GM19240 (cell line): ENCODE results near the gene BRINP3.

Experiments
- DNase-seq: peaks from one replicate; pipeline ENCODE4 v3.0.0; 2011; ENCODE audit warnings: low spot score; ENCODE audit not compliant: insufficient read length

Gene BRINP3

GRCh38 chr1:190452272-190452848, 25.3 kb downstream of the BRINP3 start:
- DNase-seq: no peak

- DNase-seq: no peak
Measured at GRCh38 chr1:190444464-190444863, 33.2 kb downstream of the BRINP3 start.

- DNase-seq: no peak
Measured at GRCh38 chr1:190439447-190439846, 38.2 kb downstream of the BRINP3 start.

- DNase-seq: no peak
Measured at GRCh38 chr1:190436615-190437014, 41.0 kb downstream of the BRINP3 start.

GRCh38 chr1:190429932-190430331, 47.7 kb downstream of the BRINP3 start:
- no peak for DNase-seq

- no peak for DNase-seq
Measured at GRCh38 chr1:190429141-190429540, 48.5 kb downstream of the BRINP3 start.

GRCh38 chr1:190416239-190416638, 61.4 kb downstream of the BRINP3 start:
- DNase-seq: no peak

GRCh38 chr1:190413142-190413541, 64.5 kb downstream of the BRINP3 start:
- DNase-seq: no peak

GRCh38 chr1:190403402-190403801, 74.3 kb downstream of the BRINP3 start:
- DNase-seq: no peak

- no peak for DNase-seq
Measured at GRCh38 chr1:190399233-190399632, 78.4 kb downstream of the BRINP3 start.

- no peak for DNase-seq
Measured at GRCh38 chr1:190391582-190391981, 86.1 kb downstream of the BRINP3 start.

- no peak for DNase-seq
Measured at GRCh38 chr1:190377991-190378390, 99.7 kb downstream of the BRINP3 start.

- DNase-seq: no peak
Measured at GRCh38 chr1:190377294-190377693, 100.4 kb downstream of the BRINP3 start.

GRCh38 chr1:190376044-190376443, 101.6 kb downstream of the BRINP3 start:
- no peak for DNase-seq

- no peak for DNase-seq
Measured at GRCh38 chr1:190373705-190374336, 103.8 kb downstream of the BRINP3 start.

- no peak for DNase-seq
Measured at GRCh38 chr1:190367200-190367599, 110.5 kb downstream of the BRINP3 start.

GRCh38 chr1:190365283-190365682, 112.4 kb downstream of the BRINP3 start:
- DNase-seq: no peak

GRCh38 chr1:190353538-190354101, 124.0 kb downstream of the BRINP3 start:
- DNase-seq: no peak

- DNase-seq: no peak
Measured at GRCh38 chr1:190344454-190344853, 133.2 kb downstream of the BRINP3 start.

GRCh38 chr1:190338829-190339228, 138.8 kb downstream of the BRINP3 start:
- no peak for DNase-seq

- DNase-seq: no peak
Measured at GRCh38 chr1:190328871-190329270, 148.8 kb downstream of the BRINP3 start.

GRCh38 chr1:190328361-190328760, 149.3 kb downstream of the BRINP3 start:
- DNase-seq: no peak

- DNase-seq: no peak
Measured at GRCh38 chr1:190327271-190327670, 150.4 kb downstream of the BRINP3 start.
